HL-60 (cell line): ENCODE data around the gene COMMD4.

Source experiments
- GABPA ChIP-seq: IDR thresholded peaks from 2 replicates; pipeline ENCODE4 v1.6.1; 2012; ENCODE audit warnings: low read depth
- POLR2AphosphoS5 ChIP-seq: IDR thresholded peaks from 2 replicates; pipeline ENCODE4 v1.6.1; 2012; ENCODE audit warnings: low read depth
- TF ChIP-seq, protein P1 (sequence below): IDR thresholded peaks from one replicate; pipeline ENCODE4 v1.5.1; 2011; ENCODE audit warnings: low read length, control low read depth, inconsistent platforms; ENCODE audit not compliant: insufficient read depth
- TF ChIP-seq, protein P2 (sequence below): IDR thresholded peaks from 2 replicates; pipeline ENCODE4 v1.6.1; 2012; ENCODE audit warnings: low read depth; ENCODE audit not compliant: insufficient replicate concordance

DNA sequence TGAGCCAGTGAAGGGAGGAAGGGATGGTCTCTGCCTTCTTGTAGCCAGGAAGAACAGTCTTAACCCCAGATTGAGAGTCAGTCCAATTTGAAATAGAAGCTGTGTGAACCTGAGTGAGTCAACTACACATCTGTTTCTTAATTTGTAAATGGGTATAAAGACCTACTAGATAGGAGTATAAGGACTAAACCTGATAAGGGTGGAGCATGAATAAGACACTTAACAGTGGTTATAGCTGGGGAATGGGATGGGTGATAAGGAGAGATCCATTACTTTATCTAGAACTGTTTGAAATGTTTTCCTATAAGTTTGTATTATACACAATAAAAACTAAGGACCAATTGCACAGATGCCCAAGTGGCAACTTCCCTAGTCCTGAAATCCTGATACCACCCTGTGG lies 31.1 kb downstream of the COMMD4 start:
- TF ChIP-seq, protein P1, sequence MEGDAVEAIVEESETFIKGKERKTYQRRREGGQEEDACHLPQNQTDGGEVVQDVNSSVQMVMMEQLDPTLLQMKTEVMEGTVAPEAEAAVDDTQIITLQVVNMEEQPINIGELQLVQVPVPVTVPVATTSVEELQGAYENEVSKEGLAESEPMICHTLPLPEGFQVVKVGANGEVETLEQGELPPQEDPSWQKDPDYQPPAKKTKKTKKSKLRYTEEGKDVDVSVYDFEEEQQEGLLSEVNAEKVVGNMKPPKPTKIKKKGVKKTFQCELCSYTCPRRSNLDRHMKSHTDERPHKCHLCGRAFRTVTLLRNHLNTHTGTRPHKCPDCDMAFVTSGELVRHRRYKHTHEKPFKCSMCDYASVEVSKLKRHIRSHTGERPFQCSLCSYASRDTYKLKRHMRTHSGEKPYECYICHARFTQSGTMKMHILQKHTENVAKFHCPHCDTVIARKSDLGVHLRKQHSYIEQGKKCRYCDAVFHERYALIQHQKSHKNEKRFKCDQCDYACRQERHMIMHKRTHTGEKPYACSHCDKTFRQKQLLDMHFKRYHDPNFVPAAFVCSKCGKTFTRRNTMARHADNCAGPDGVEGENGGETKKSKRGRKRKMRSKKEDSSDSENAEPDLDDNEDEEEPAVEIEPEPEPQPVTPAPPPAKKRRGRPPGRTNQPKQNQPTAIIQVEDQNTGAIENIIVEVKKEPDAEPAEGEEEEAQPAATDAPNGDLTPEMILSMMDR = no peak
- TF ChIP-seq POLR2AphosphoS5 (no peak), GABPA (no peak)
- TF ChIP-seq, protein P2, sequence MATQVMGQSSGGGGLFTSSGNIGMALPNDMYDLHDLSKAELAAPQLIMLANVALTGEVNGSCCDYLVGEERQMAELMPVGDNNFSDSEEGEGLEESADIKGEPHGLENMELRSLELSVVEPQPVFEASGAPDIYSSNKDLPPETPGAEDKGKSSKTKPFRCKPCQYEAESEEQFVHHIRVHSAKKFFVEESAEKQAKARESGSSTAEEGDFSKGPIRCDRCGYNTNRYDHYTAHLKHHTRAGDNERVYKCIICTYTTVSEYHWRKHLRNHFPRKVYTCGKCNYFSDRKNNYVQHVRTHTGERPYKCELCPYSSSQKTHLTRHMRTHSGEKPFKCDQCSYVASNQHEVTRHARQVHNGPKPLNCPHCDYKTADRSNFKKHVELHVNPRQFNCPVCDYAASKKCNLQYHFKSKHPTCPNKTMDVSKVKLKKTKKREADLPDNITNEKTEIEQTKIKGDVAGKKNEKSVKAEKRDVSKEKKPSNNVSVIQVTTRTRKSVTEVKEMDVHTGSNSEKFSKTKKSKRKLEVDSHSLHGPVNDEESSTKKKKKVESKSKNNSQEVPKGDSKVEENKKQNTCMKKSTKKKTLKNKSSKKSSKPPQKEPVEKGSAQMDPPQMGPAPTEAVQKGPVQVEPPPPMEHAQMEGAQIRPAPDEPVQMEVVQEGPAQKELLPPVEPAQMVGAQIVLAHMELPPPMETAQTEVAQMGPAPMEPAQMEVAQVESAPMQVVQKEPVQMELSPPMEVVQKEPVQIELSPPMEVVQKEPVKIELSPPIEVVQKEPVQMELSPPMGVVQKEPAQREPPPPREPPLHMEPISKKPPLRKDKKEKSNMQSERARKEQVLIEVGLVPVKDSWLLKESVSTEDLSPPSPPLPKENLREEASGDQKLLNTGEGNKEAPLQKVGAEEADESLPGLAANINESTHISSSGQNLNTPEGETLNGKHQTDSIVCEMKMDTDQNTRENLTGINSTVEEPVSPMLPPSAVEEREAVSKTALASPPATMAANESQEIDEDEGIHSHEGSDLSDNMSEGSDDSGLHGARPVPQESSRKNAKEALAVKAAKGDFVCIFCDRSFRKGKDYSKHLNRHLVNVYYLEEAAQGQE = no peak
